GM23338 (cell line): ENCODE data around the gene DNAAF2. TPM values are rescaled to one million over a fixed set of nuclear protein-coding genes. Genes with fewer than 3 reads are reported as not detected.

Experiments
- JUNB ChIP-seq: IDR thresholded peaks from one replicate; pipeline ENCODE4 v1.6.1; 2016; ENCODE audit warnings: antibody characterized with exemption; ENCODE audit not compliant: unreplicated experiment
- POLR2AphosphoS5 ChIP-seq: IDR thresholded peaks from 2 replicates; pipeline ENCODE4 v1.6.1; 2016; ENCODE audit warnings: antibody characterized with exemption, low read depth
- STAT1 ChIP-seq: IDR thresholded peaks from one replicate; pipeline ENCODE4 v1.6.1; 2016; ENCODE audit warnings: antibody characterized with exemption; ENCODE audit not compliant: unreplicated experiment
- ZNF331 ChIP-seq: fragments of 250-450 bp; sonication (Bioruptor Pico); IDR thresholded peaks from 2 replicates; pipeline ENCODE4 v1.5.0; 2020; ENCODE audit warnings: low read depth, mild to moderate bottlenecking, moderate library complexity
- polyA plus RNA-seq: library from polyadenylated mRNA; unstranded; fragments of >200 nt; fragmentation: Nextera tagmentation; extraction: Ambion mirVana; gene quantifications from 2 replicates; pipeline ENCODE4 v1.2.1, GENCODE V29; 2016
- total RNA-seq: library from RNA; depleted of rRNA; stranded (reverse); fragments of >200 nt; shearing (Covaris generic); gene quantifications from 2 replicates; pipeline ENCODE4 v1.2.3, GENCODE V29; 2014
- TF ChIP-seq, protein P1 (sequence below): fragments of 250-450 bp; sonication (Bioruptor Pico); IDR thresholded peaks from 2 replicates; pipeline ENCODE4 v1.5.0; 2020; ENCODE audit warnings: mild to moderate bottlenecking, moderate library complexity
- TF ChIP-seq, protein P2 (sequence below): IDR thresholded peaks from one replicate; pipeline ENCODE4 v1.6.1; 2018; ENCODE audit warnings: antibody characterized with exemption; ENCODE audit not compliant: unreplicated experiment

Gene DNAAF2
- total and polyA plus RNA-seq, 2 experiments from 2014 or later: 40.4 to 62.6 TPM

DNA sequence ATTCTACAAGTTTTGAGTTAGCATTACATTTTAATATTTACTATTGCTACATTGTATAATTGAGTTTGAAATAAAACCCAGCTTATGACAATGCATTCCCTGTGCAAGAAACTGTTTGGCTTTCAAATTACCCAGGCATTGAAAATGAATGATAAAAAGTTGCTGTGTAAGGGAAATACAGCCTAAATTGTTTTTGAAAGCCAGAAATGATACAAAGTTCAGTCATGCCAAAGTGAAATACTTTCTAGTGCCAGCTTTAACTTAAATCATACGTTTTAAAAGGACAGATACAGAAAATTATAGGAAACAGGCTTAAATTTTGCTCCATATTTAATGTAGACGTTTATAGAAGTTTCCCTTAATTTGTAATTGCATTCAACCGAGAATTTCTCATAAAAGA is 11.7 kb downstream of the DNAAF2 start (continued):
- TF ChIP-seq, protein P1, sequence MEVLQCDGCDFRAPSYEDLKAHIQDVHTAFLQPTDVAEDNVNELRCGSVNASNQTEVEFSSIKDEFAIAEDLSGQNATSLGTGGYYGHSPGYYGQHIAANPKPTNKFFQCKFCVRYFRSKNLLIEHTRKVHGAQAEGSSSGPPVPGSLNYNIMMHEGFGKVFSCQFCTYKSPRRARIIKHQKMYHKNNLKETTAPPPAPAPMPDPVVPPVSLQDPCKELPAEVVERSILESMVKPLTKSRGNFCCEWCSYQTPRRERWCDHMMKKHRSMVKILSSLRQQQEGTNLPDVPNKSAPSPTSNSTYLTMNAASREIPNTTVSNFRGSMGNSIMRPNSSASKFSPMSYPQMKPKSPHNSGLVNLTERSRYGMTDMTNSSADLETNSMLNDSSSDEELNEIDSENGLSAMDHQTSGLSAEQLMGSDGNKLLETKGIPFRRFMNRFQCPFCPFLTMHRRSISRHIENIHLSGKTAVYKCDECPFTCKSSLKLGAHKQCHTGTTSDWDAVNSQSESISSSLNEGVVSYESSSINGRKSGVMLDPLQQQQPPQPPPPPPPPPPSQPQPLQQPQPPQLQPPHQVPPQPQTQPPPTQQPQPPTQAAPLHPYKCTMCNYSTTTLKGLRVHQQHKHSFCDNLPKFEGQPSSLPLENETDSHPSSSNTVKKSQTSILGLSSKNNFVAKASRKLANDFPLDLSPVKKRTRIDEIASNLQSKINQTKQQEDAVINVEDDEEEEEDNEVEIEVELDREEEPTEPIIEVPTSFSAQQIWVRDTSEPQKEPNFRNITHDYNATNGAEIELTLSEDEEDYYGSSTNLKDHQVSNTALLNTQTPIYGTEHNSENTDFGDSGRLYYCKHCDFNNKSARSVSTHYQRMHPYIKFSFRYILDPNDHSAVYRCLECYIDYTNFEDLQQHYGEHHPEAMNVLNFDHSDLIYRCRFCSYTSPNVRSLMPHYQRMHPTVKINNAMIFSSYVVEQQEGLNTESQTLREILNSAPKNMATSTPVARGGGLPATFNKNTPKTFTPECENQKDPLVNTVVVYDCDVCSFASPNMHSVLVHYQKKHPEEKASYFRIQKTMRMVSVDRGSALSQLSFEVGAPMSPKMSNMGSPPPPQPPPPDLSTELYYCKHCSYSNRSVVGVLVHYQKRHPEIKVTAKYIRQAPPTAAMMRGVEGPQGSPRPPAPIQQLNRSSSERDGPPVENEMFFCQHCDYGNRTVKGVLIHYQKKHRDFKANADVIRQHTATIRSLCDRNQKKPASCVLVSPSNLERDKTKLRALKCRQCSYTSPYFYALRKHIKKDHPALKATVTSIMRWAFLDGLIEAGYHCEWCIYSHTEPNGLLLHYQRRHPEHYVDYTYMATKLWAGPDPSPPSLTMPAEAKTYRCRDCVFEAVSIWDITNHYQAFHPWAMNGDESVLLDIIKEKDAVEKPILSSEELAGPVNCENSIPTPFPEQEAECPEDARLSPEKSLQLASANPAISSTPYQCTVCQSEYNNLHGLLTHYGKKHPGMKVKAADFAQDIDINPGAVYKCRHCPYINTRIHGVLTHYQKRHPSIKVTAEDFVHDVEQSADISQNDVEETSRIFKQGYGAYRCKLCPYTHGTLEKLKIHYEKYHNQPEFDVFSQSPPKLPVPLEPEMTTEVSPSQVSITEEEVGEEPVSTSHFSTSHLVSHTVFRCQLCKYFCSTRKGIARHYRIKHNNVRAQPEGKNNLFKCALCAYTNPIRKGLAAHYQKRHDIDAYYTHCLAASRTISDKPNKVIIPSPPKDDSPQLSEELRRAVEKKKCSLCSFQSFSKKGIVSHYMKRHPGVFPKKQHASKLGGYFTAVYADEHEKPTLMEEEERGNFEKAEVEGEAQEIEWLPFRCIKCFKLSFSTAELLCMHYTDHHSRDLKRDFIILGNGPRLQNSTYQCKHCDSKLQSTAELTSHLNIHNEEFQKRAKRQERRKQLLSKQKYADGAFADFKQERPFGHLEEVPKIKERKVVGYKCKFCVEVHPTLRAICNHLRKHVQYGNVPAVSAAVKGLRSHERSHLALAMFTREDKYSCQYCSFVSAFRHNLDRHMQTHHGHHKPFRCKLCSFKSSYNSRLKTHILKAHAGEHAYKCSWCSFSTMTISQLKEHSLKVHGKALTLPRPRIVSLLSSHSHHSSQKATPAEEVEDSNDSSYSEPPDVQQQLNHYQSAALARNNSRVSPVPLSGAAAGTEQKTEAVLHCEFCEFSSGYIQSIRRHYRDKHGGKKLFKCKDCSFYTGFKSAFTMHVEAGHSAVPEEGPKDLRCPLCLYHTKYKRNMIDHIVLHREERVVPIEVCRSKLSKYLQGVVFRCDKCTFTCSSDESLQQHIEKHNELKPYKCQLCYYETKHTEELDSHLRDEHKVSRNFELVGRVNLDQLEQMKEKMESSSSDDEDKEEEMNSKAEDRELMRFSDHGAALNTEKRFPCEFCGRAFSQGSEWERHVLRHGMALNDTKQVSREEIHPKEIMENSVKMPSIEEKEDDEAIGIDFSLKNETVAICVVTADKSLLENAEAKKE: no peak
- no peak for TF ChIP-seq ZNF331 (CRISPR knock-in tag)
- TF ChIP-seq STAT1: no peak
- TF ChIP-seq, protein P2, sequence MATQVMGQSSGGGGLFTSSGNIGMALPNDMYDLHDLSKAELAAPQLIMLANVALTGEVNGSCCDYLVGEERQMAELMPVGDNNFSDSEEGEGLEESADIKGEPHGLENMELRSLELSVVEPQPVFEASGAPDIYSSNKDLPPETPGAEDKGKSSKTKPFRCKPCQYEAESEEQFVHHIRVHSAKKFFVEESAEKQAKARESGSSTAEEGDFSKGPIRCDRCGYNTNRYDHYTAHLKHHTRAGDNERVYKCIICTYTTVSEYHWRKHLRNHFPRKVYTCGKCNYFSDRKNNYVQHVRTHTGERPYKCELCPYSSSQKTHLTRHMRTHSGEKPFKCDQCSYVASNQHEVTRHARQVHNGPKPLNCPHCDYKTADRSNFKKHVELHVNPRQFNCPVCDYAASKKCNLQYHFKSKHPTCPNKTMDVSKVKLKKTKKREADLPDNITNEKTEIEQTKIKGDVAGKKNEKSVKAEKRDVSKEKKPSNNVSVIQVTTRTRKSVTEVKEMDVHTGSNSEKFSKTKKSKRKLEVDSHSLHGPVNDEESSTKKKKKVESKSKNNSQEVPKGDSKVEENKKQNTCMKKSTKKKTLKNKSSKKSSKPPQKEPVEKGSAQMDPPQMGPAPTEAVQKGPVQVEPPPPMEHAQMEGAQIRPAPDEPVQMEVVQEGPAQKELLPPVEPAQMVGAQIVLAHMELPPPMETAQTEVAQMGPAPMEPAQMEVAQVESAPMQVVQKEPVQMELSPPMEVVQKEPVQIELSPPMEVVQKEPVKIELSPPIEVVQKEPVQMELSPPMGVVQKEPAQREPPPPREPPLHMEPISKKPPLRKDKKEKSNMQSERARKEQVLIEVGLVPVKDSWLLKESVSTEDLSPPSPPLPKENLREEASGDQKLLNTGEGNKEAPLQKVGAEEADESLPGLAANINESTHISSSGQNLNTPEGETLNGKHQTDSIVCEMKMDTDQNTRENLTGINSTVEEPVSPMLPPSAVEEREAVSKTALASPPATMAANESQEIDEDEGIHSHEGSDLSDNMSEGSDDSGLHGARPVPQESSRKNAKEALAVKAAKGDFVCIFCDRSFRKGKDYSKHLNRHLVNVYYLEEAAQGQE: no peak
- no peak for TF ChIP-seq JUNB
- no peak for TF ChIP-seq POLR2AphosphoS5
